HG02798 (cell line): ENCODE results near the gene ZNF148.
A peak's percentile ranks its signal among the peaks of the same experiment; 100 is the strongest.

Experiments used
- ATAC-seq: cut with Tn5 transposase; IDR thresholded peaks from one replicate; pipeline ENCODE4 v1.9.1; 2021; ENCODE audit warnings: mild to moderate bottlenecking; ENCODE audit not compliant: unreplicated experiment, poor library complexity

The ZNF148 gene

DNA sequence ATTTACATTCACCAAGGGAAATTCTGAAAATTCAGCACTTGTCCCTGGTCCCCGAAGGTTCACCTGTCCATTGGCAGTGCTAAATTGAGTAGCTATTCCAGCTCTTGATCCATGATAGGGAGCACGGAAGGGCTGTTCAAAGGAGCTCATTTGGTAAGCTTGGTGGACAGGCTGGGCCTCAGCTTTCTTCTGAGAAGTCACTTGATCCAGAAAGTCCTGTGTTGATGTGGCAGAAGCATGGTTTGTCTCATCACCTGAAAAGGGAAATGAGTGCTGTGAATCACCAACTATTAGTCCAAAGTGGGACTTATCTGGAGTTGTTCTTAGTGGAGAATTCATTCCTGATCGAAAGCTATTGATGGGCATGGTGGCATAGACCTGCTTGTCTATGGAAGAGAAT lies 142.7 kb downstream of the ZNF148 start:
- no peak for ATAC-seq

GRCh38 chr3:125231895-125232294 lies 143.2 kb downstream of the ZNF148 start:
- ATAC-seq: no peak

GRCh38 chr3:125229707-125230106 lies 145.4 kb downstream of the ZNF148 start:
- no peak for ATAC-seq

DNA sequence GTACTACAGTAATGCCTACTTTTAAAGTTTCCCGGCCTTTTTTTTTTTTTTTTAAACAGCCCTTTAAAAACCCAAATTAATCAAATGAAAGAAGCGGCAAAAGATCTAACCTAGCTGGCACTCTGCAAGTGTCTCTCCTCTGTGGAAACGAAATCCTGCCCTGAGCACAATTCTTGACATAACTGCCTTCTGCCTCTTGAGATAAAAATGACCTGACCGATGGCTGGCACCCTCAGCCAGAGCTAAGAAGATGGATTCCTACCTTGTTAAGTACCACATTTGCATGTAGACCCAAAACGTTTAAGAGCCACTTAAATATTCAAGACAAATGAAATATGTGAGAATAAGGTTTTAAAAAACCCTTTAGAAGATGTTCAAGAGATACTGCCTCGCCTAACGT lies 146.0 kb downstream of the ZNF148 start:
- no peak for ATAC-seq

DNA sequence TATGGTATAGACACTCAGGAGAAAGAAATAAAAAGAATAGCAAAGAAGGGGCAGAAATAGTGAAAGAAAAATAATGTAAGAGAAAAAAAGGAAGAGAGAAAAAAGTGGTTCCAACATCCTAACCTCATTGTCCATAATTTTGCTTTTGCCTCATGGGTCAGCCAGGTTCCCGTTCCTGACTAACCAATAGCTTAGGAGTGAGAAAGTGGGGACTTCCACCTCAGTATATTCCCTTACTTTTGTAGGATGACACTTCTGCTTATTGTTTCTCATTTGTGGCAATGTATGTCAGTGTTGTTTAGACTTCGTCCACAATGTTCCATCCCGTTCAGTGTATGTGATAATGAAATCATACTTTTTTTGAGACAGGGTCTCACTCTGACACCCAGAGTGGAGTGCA lies 153.3 kb downstream of the ZNF148 start:
- ATAC-seq: no peak

DNA sequence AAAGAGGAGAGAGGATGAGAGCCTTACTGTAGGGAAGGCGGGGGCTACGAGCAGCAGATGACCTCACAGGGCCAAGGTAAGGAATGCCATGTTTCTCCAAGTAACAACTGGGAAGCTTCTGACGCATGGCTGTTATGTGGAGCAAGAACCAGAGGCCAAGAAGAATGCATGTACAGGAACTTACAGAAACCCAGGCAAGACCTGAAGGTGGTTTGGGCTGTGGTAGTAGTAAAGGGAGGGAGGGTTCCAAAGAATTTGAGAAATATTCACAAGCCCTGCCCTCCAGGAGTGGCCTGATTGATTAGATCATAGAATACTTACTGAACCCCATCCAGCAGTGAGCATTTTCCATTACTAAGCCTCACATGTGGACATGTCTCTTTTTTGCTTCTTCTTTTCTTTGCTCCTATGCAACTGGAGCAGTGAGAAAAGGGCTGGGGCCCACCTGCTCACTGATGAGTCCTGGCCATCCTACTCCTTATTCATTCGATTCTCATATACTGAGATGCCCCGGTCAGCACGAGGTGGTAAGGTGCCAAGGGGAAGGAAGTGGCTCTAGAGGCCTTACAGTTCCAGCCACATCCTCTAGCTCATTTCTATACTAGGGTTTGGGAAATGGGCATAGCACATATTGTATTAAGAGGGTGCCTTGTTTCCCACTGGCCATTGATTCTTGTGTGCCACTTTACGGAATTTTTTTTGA lies 154.2 kb downstream of the ZNF148 start:
- no peak for ATAC-seq

GRCh38 chr3:125220183-125220582 lies 154.9 kb downstream of the ZNF148 start:
- ATAC-seq: no peak

- ATAC-seq: no peak
These were observed 155.8 kb downstream of the ZNF148 start for GRCh38 chr3:125219261-125219701.

- ATAC-seq: no peak
These were observed 160.4 kb downstream of the ZNF148 start for GRCh38 chr3:125214738-125215137.

GRCh38 chr3:125213946-125214542 lies 161.1 kb downstream of the ZNF148 start:
- ATAC-seq: no peak

DNA sequence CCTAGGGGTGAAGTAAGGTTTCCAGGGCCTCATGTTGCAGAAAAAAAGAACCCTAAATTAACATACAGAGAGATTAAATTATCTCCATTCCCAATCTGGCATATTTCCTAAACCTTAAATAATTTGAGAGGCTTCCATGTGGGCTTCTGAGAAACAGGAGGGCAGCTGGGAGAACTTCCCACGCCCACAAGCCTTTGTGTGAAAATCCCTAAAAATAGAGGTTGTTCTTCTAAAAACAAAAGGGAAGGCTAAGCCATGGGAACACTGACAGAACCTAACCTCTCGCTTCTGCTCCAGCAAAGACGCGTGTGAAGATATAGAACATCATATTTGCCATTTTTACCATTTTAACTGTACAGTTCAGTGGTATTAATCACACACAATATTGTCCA lies 161.8 kb downstream of the ZNF148 start:
- no peak for ATAC-seq

DNA sequence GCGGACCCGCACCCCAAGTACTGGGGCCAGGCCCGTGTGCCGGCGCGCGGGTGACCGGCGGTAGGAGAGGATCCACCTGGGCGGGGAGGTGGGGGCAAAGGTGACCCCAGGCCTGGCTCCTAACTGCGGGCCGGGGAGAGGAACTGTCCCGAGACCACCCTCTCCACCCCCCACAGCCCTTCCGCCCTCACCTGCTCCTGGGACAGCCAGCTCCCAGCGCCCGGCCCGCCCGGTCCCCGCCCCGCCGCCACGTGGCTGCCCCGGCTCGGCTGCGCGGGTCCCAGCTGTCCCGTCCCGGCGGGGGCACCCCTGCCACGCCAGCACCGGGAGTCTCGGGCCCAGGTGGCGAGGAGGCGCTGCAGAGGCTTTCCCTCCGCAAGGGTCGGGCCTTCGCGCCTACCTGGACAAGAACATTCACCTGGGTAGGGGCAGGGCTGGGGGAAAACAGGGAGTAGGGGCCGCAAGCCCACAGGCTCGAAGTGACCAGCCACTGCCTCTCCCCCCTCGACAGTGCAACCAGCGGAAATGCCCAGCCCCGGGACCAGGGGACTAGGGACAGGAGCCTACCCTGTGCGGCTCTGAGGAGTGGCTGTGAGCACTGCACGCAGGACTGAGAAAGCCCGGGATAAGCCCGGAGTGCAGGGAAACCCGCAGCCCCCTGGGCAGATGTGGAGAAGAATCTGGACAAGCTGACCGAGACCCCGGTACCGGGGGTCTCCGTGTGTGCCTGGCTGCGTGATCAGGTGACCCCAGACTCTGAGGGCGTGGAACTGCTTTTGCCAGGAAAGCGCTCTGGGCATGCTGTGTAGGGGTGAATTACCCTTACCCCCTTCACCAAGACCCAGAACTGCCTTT lies 162.4 kb downstream of the ZNF148 start, which contains the start of gene SLC12A8:
Gene SLC12A8 (minus strand): TSS at position 240 of the 855 bp plus-strand sequence. CDS start 1,399 bp downstream, outside the sequence.
- no peak for ATAC-seq

- no peak for ATAC-seq
These were observed 163.0 kb downstream of the ZNF148 start for GRCh38 chr3:125212091-125212508.

GRCh38 chr3:125211523-125212090 lies 163.5 kb downstream of the ZNF148 start:
- no peak for ATAC-seq

GRCh38 chr3:125207949-125208568 lies 167.1 kb downstream of the ZNF148 start:
- ATAC-seq: no peak

DNA sequence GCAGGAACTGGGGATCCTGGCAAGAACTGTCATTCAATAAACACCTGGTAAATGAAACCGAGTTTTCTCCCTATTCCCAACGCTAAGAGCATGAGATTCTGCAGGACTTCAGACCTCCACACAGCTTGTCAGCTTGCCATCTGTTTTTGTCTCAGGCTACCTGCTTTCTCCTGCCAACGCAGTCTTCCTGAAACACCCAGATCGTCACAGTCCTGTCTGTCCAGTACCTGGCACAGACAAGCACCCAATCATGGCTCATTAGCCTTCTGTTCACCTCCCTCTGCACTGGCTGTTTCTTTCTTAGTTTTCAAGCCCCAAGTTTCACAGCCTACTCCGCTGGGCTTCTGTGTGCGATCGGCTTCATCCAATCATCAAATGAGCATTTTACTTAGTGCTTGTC lies 167.6 kb downstream of the ZNF148 start:
- ATAC-seq: no peak

GRCh38 chr3:125206934-125207333 lies 168.2 kb downstream of the ZNF148 start:
- ATAC-seq: no peak

GRCh38 chr3:125203731-125204130 lies 171.4 kb downstream of the ZNF148 start:
- ATAC-seq: no peak

DNA sequence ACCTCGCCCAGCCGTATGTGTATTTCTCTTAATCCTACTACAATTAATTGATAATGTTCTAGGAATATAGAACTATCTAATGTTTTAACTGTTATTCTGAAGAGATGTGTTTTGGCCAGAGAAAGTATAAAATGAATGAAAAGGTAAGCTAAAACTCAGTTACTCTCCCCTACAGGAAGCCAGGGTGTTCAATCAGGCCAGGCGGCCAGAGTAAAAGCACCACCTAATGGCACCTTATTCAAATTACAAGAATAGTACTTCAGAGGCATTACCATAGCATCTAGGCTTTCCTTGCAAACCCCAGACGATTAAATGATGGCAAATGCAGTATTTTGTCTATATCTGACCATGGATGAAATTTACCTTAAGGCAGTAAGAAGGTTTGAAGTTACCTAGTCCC lies 172.9 kb downstream of the ZNF148 start:
- ATAC-seq: no peak

- ATAC-seq: peak; percentile 77
These were observed 174.4 kb downstream of the ZNF148 start for GRCh38 chr3:125200731-125201139.
